CD4-positive, alpha-beta T cell (primary cell): Measurements from ENCODE around the gene PAFAH1B2. TPM values are rescaled to one million over a fixed set of nuclear protein-coding genes. Genes with fewer than 3 reads are reported as not detected.

Source experiments
- ATAC-seq: fragments of 200-7000 bp; cut with Tn5 transposase; one replicate; pipeline ENCODE4 v1.10.0; 2022; ENCODE audit warnings: mild to moderate bottlenecking; ENCODE audit not compliant: poor library complexity
- CTCF ChIA-PET: fragments of 350-600 bp; sonication (Branson Sonifier 250); formaldehyde crosslinking; loops from one replicate; lab custom pipeline; 2021; ENCODE audit warnings: antibody characterized with exemption, inconsistent platforms; lab: Charles Lee
- POLR2A ChIA-PET: fragments of 350-600 bp; sonication (Branson Sonifier 250); formaldehyde crosslinking; loops from one replicate; lab custom pipeline; 2021; ENCODE audit warnings: antibody characterized with exemption, inconsistent platforms; lab: Charles Lee
- DNase-seq, 14 experiments: peaks; one replicate each; pipeline ENCODE4 v3.0.0-alpha.2; 2013 to 2020; ENCODE audit warnings: mixed read lengths in 2 of 14
- H3K27ac ChIP-seq, 2 donors: one replicate each; pipeline versions ENCODE4 v1.5.1 to v1.7.0; 2013; ENCODE audit warnings: low read length in 2 of 2, low read depth in 1 of 2, mild to moderate bottlenecking in 1 of 2
- H3K27me3 ChIP-seq, 2 experiments: 1 replicate in 1 of 2; 2 replicates in 1 of 2; pipeline versions ENCODE4 v1.6.1 to v1.7.0; 2013; ENCODE audit warnings: low read length in 2 of 2, control low read depth in 1 of 2, mild to moderate bottlenecking in 1 of 2, moderate library complexity in 1 of 2; ENCODE audit not compliant: insufficient read depth in 2 of 2, control insufficient read depth in 1 of 2
- H3K36me3 ChIP-seq: one replicate; pipeline ENCODE4 v1.6.1; 2013; ENCODE audit warnings: low read length, control low read depth; ENCODE audit not compliant: insufficient read depth
- H3K4me1 ChIP-seq: one replicate; pipeline ENCODE4 v1.6.1; 2013; ENCODE audit warnings: low read length, control low read depth; ENCODE audit not compliant: insufficient read depth
- H3K4me3 ChIP-seq: one replicate; pipeline ENCODE4 v1.5.1; 2013; ENCODE audit warnings: mild to moderate bottlenecking, low read length, moderate library complexity
- H3K9me3 ChIP-seq, 2 experiments: 1 replicate in 1 of 2; 2 replicates in 1 of 2; pipeline versions ENCODE4 v1.6.1 to v1.7.0; 2013; ENCODE audit warnings: low read length in 2 of 2, mild to moderate bottlenecking in 2 of 2, control low read depth in 1 of 2, moderate library complexity in 1 of 2; ENCODE audit not compliant: control insufficient read depth in 1 of 2, insufficient read depth in 1 of 2
- H3K27ac Mint-ChIP-seq: one replicate; pipeline ENCODE4 v1.8.0; 2020; ENCODE audit warnings: mixed read lengths
- H3K27me3 Mint-ChIP-seq: one replicate; pipeline ENCODE4 v1.8.0; 2021; ENCODE audit warnings: mixed read lengths
- H3K36me3 Mint-ChIP-seq: one replicate; pipeline ENCODE4 v1.8.0; 2021; ENCODE audit warnings: low read depth, mixed read lengths
- H3K4me1 Mint-ChIP-seq: one replicate; pipeline ENCODE4 v1.8.0; 2021; ENCODE audit warnings: low read depth, mixed read lengths
- H3K4me3 Mint-ChIP-seq: one replicate; pipeline ENCODE4 v1.8.0; 2020; ENCODE audit warnings: mild to moderate bottlenecking, mixed read lengths
- H3K9me3 Mint-ChIP-seq: one replicate; pipeline ENCODE4 v1.8.0; 2020; ENCODE audit warnings: mixed read lengths
- intact Hi-C, 2 experiments: fragments of 100-400 bp; cut with DNase I in 1 of 2; cut with micrococcal nuclease in 1 of 2; formaldehyde crosslinking; loops; one replicate each; pipeline versions ENCODE4 v1.15.1 to v1.9.0; 2023 to 2025; cut with DNase I, micrococcal nuclease
- total RNA-seq, 174 experiments: library from RNA in 2 of 174; stranded (reverse) in 2 of 174; gene quantifications; one replicate each; pipeline ENCODE4 v1.2.3 and lab custom pipeline; 2021 to 2026
- TF ChIP-seq, protein P1 (sequence below): fragments of 200-600 bp; IDR thresholded peaks from one replicate; pipeline ENCODE4 v1.8.0; 2022; ENCODE audit warnings: antibody characterized with exemption, mild to moderate bottlenecking

The PAFAH1B2 gene
- total RNA-seq, 2 experiments from 2014 or later: 44.3 to 45.6 TPM

DNA sequence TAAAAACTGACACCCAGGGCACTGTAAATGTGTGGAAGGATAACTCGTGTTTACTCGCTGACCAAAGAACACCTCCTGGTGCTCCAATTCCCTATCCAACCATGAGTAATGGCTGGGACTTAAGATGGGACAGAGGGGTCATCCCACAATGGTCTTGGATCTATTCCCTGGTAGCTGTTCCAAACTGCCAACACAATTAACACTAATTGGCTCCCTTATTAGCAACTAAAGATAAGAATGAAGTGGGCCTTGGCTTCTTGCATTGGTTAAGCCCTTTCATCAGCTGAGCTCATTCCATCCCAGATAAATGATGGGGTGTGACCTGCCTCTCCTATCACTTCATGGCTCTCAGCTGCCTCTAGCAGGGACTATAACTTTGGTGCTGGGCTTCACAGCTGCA is 44.4 kb upstream of the PAFAH1B2 start:
- Mint-ChIP-seq H3K36me3 (peaks cover 17% of the 10 kb centered on the region), H3K27me3 (no peaks in the 10 kb centered on the region), H3K4me1 (peaks cover 40% of the 10 kb centered on the region), H3K9me3 (no peaks in the 10 kb centered on the region), H3K27ac (peak overlapping the region; percentile 100), H3K4me3 (peak overlapping the region; percentile 100)
- ChIA-PET CTCF (interaction anchor here (1.5 to 1.8 kb wide), 2 partner anchors 264 to 308 kb away, joined by 3 to 6 read pairs; partner anchors contain the start of gene APOA5), POLR2A (no interaction called here)
- intact Hi-C loops: loop anchor here (2.0 to 5.0 kb wide), 3 partner anchors 62 to 173 kb away; no protein-coding TSS in a partner anchor
- H3K27ac ChIP-seq: peak overlapping the region in 1 of 2 donors; percentile 95
- no peaks in the 10 kb centered on the region for H3K36me3 ChIP-seq
- no peak overlapping the region for H3K4me3 ChIP-seq
- no peak for ATAC-seq
- H3K4me1 ChIP-seq: peaks cover 32% of the 10 kb centered on the region
- TF ChIP-seq, protein P1, sequence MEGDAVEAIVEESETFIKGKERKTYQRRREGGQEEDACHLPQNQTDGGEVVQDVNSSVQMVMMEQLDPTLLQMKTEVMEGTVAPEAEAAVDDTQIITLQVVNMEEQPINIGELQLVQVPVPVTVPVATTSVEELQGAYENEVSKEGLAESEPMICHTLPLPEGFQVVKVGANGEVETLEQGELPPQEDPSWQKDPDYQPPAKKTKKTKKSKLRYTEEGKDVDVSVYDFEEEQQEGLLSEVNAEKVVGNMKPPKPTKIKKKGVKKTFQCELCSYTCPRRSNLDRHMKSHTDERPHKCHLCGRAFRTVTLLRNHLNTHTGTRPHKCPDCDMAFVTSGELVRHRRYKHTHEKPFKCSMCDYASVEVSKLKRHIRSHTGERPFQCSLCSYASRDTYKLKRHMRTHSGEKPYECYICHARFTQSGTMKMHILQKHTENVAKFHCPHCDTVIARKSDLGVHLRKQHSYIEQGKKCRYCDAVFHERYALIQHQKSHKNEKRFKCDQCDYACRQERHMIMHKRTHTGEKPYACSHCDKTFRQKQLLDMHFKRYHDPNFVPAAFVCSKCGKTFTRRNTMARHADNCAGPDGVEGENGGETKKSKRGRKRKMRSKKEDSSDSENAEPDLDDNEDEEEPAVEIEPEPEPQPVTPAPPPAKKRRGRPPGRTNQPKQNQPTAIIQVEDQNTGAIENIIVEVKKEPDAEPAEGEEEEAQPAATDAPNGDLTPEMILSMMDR: no peak
- no peaks in the 10 kb centered on the region for H3K27me3 ChIP-seq
- H3K9me3 ChIP-seq: no peaks in the 10 kb centered on the region
- no peak for DNase-seq

- H3K36me3 ChIP-seq: no peaks in the 10 kb centered on the region
- peaks cover 26% of the 10 kb centered on the region for H3K4me1 ChIP-seq
- H3K9me3 ChIP-seq: no peaks in the 10 kb centered on the region
- ATAC-seq: no peak
- no peaks in the 10 kb centered on the region for H3K27me3 Mint-ChIP-seq
- peaks cover 17% of the 10 kb centered on the region for H3K36me3 Mint-ChIP-seq
- intact Hi-C loops: loop anchor here in 1 of 2 experiments (5.0 kb wide), 1 partner anchor 127 kb away; no protein-coding TSS in a partner anchor
- ChIA-PET CTCF (interaction anchor here (1.0 kb wide), 1 partner anchor 217 kb away, joined by 3 read pairs; no protein-coding TSS in a partner anchor), POLR2A (no interaction called here)
- TF ChIP-seq, protein P1: no peak
- no peaks in the 10 kb centered on the region for H3K9me3 Mint-ChIP-seq
- peak overlapping the region; percentile 100 for H3K4me3 Mint-ChIP-seq
- peak overlapping the region; percentile 100 for H3K27ac Mint-ChIP-seq
- no peaks in the 10 kb centered on the region for H3K27me3 ChIP-seq
- no peak overlapping the region for H3K4me3 ChIP-seq
- no peak overlapping the region for H3K27ac ChIP-seq
- no peak for DNase-seq
- H3K4me1 Mint-ChIP-seq: peaks cover 31% of the 10 kb centered on the region
Measured at GRCh38 chr11:117100556-117100955, 43.5 kb upstream of the PAFAH1B2 start.

- no peaks in the 10 kb centered on the region for H3K4me1 Mint-ChIP-seq
- Histone ChIP-seq H3K4me1 (peaks cover 6% of the 10 kb centered on the region), H3K36me3 (no peaks in the 10 kb centered on the region), H3K27me3 (no peaks in the 10 kb centered on the region), H3K9me3 (peaks cover 0 to 3% of the 10 kb centered on the region in 2 experiments), H3K27ac (no peak overlapping the region), H3K4me3 (no peak overlapping the region)
- no peak overlapping the region for H3K4me3 Mint-ChIP-seq
- H3K36me3 Mint-ChIP-seq: no peaks in the 10 kb centered on the region
- no peaks in the 10 kb centered on the region for H3K9me3 Mint-ChIP-seq
- intact Hi-C loops: loop anchor here in 1 of 2 experiments (2.0 kb wide), 1 partner anchor 119 kb away; no protein-coding TSS in a partner anchor
- DNase-seq (no peak), ATAC-seq (no peak)
- H3K27me3 Mint-ChIP-seq: no peaks in the 10 kb centered on the region
- ChIA-PET CTCF (interaction anchor here (0.9 to 3.5 kb wide), 2 partner anchors 228 to 317 kb away, joined by 3 to 23 read pairs; partner anchors contain the start of gene APOA5), POLR2A (no interaction called here)
- H3K27ac Mint-ChIP-seq: no peak overlapping the region
- TF ChIP-seq, protein P1: no peak
Measured at GRCh38 chr11:117107701-117108590, 36.1 kb upstream of the PAFAH1B2 start.
